Type B pancreatic cell (in vitro differentiated cells): ENCODE measurements around the gene PSMB7. TPM values are rescaled to one million over a fixed set of nuclear protein-coding genes. Genes with fewer than 3 reads are reported as not detected.

Source experiments
- DNase-seq: peaks from one replicate; pipeline ENCODE4 v3.0.0; 2021; ENCODE audit warnings: mixed read lengths; ENCODE audit not compliant: unreplicated experiment; ENCODE audit errors: extremely low spot score
- H3K27ac Mint-ChIP-seq: 2 replicates; pipeline ENCODE4 v1.8.0; 2021; ENCODE audit warnings: mild to moderate bottlenecking, mixed read lengths
- H3K27me3 Mint-ChIP-seq: 2 replicates; pipeline ENCODE4 v1.8.0; 2021; ENCODE audit warnings: mixed read lengths
- H3K36me3 Mint-ChIP-seq: 2 replicates; pipeline ENCODE4 v1.8.0; 2021; ENCODE audit warnings: mixed read lengths
- H3K4me1 Mint-ChIP-seq: one replicate; pipeline ENCODE4 v1.8.0; 2021; ENCODE audit warnings: mixed read lengths; ENCODE audit not compliant: unreplicated experiment
- H3K4me3 Mint-ChIP-seq: 2 replicates; pipeline ENCODE4 v1.8.0; 2021; ENCODE audit warnings: mild to moderate bottlenecking, mixed read lengths
- H3K9me3 Mint-ChIP-seq: 2 replicates; pipeline ENCODE4 v1.8.0; 2021; ENCODE audit warnings: mixed read lengths
- long read RNA-seq: library from polyadenylated mRNA; unstranded; transcript quantifications from one replicate; pipeline ENCODE4 v2.0.0, GENCODE V29; 2020
- total RNA-seq: library from RNA; stranded (reverse); gene quantifications from 2 replicates; pipeline ENCODE4 v1.2.1, GENCODE V29; 2021; ENCODE audit warnings: low replicate concordance
- TF ChIP-seq, protein P1 (sequence below): fragments of 200-600 bp; sonication (generic); conservative IDR thresholded peaks from 2 replicates; pipeline ENCODE4 v1.5.0; 2021; ENCODE audit warnings: antibody characterized with exemption, mild to moderate bottlenecking

The PSMB7 gene
- 148 and 168 TPM in 2 replicates for total RNA-seq
- long read RNA-seq, transcript PSMB7-201 (8 exons, 980 nt): major isoform, 265 of 287 reads
- long read RNA-seq, partial matches to known transcripts: 12 of 287 reads
- long read RNA-seq, other reads (novel, unspliced or antisense): 10 of 287 reads

DNA sequence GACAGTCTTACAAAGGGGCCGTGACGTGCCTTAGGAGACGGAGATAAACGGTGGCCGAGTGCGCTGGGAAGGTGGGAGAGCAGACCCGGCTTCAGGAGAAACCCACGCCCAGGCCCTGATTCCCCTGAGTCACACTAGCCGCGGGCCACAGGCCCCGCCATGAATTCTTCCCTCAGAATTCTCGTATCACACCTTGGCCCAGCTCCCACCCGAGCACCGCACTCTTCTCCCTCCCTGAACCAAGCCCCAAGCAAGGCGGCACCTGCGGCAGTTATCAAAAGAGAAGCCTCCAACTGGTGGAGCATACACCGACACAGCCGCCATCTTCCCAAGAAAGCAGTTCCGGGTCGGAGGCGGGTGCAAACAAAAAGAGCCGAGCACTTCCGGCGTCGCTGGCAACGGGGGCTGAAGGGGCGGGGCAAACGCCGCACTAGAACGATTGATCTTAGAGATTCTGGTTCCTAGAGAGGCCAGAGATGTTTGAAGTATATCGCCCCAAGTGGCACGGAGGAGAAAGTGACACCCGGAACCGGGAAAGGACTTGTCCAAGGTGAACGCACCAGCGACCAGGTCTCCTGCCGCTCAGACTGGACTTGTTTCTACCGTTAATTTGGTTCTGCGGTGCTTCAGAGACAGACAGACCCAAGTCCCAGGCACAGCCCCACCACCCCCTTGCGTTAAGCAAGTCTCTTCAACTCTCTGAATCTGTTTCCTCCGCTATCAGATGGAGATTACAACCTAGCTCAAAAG, at the start of gene PSMB7:
Gene PSMB7, minus strand, starts transcription at position 341 of the 750 bp plus-strand sequence. Its CDS starts 17 bp downstream, at position 324.
- peak; percentile 96 for DNase-seq
- Mint-ChIP-seq H3K36me3 (peaks cover 18% of the 10 kb centered on the region), H3K4me1 (peaks cover 12% of the 10 kb centered on the region), H3K4me3 (peak within 1 kb of the TSS; percentile 99), H3K27me3 (peaks cover 3% of the 10 kb centered on the region), H3K27ac (peak within 1 kb of the TSS; percentile 96), H3K9me3 (peaks cover 5% of the 10 kb centered on the region)
- TF ChIP-seq, protein P1, sequence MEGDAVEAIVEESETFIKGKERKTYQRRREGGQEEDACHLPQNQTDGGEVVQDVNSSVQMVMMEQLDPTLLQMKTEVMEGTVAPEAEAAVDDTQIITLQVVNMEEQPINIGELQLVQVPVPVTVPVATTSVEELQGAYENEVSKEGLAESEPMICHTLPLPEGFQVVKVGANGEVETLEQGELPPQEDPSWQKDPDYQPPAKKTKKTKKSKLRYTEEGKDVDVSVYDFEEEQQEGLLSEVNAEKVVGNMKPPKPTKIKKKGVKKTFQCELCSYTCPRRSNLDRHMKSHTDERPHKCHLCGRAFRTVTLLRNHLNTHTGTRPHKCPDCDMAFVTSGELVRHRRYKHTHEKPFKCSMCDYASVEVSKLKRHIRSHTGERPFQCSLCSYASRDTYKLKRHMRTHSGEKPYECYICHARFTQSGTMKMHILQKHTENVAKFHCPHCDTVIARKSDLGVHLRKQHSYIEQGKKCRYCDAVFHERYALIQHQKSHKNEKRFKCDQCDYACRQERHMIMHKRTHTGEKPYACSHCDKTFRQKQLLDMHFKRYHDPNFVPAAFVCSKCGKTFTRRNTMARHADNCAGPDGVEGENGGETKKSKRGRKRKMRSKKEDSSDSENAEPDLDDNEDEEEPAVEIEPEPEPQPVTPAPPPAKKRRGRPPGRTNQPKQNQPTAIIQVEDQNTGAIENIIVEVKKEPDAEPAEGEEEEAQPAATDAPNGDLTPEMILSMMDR: peak; percentile 93

DNA sequence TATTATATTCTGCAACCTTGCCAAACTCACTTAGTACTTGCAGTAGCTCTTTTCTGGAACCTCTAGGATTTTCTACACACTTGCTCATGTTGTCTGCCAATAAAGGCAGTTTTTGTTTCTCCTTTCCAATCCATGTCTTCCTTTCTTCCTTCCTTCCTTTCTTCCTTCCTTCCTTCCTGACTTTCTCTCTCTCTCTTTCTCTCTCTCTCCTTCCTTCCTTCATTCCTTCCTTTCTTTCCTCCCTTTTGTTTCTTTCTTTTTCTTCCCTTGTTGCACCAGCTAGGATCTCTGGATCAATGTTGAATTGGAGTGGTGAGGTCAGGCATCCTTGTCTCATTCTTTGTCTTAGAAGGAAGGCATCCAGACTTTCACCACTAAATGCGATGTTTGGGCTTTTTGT, 47.5 kb upstream of the PSMB7 start:
- TF ChIP-seq, protein P1: no peak
- Mint-ChIP-seq H3K4me1 (no peaks in the 10 kb centered on the region), H3K36me3 (no peaks in the 10 kb centered on the region), H3K27me3 (peaks cover 27% of the 10 kb centered on the region), H3K27ac (no peak overlapping the region), H3K9me3 (no peaks in the 10 kb centered on the region), H3K4me3 (no peak overlapping the region)
- no peak for DNase-seq

DNA sequence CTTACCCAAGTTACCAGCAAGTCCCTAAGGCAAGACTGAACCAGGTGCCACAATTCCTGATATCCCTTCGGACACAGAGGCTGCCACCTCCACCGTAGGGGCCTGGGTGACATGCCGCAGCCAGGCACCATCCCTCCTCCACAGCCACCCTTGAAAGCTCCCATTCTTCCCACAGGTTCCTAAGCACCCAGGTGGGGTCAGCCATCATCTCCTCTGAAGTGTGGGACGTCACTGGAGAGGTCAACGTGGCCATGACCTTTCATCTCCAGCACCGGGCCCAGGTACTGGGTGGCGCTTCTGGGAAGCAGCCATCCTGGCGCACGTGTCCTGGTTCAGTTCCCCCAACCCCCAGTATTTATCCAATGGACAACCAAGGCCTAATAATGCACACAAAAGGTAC, 43.2 kb upstream of the PSMB7 start:
- Mint-ChIP-seq H3K9me3 (no peaks in the 10 kb centered on the region), H3K27ac (no peak overlapping the region), H3K4me3 (no peak overlapping the region), H3K4me1 (peaks cover 4% of the 10 kb centered on the region), H3K27me3 (peaks cover 40% of the 10 kb centered on the region), H3K36me3 (no peaks in the 10 kb centered on the region)
- TF ChIP-seq, protein P1: no peak
- no peak for DNase-seq

DNA sequence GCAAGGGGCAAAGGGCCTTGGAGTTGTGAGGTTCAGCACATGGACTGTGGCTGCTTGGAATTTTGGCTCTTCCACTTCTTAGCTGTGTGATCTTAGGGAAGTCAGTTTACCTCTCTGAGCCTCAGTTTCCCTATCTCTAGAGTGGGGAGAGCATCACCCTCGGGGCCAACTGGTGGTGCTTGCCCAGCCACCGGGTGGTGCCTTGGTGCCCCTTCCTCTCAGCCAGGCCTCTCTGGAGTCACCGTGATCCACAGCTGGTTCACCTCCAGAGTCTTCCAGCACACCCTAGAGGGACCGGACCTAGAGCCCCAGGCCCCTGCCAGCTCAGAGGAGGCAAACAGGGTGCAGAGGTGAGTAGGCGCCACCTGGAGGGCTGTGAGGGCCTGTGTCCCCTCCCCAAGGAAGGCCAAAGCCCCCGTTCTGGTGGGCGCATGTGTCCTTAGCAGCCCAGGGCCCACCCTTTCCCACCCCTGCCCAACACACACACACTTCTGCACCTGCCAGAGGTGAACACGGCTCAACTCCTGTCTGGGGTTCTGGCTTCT, 42.7 kb upstream of the PSMB7 start:
- Mint-ChIP-seq H3K4me1 (peaks cover 4% of the 10 kb centered on the region), H3K36me3 (no peaks in the 10 kb centered on the region), H3K4me3 (no peak overlapping the region), H3K27ac (no peak overlapping the region), H3K27me3 (peaks cover 35% of the 10 kb centered on the region), H3K9me3 (no peaks in the 10 kb centered on the region)
- no peak for DNase-seq
- TF ChIP-seq, protein P1: no peak

DNA sequence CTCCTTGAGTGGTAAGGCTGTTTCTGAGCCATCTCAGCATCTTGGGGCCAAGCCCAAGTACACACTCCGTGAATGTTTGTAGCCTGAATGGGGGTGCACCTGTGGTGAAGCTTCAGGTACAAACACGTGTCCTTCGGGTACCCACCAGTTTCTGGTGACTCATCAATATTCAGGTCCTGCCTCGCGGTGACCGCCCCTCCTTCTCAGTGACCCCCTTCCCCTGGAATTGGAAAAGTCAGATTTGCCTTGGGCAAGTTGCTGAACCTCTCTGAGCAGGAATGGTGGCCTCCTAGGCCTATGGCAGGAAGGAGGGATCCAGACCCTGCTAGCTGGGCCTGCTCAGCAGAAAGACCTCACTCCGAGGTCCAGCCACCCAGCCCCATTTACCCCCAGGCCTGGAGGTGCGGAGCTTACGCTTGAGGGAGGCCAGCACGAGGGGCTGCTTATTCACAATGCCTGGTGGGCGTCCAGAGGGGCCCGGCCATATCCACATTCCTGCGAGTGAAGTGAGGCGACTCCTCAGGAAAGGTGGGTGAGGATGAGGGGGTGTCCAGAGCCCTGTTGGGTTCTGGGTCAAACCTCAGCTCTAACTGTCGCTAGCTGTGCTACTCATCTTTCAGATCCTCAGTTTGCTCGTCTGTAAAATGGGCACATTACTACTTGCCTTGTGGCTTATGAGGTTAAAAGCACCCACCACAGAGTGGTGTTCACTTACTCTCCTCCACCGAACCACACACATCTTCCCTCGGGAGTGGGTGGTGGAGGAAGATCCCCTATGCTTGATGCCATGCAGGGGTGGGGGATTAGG, 42.0 kb upstream of the PSMB7 start:
- DNase-seq: no peak
- H3K4me3 Mint-ChIP-seq: no peak overlapping the region
- TF ChIP-seq, protein P1: no peak
- H3K27me3 Mint-ChIP-seq: peaks cover 36% of the 10 kb centered on the region
- no peaks in the 10 kb centered on the region for H3K9me3 Mint-ChIP-seq
- no peaks in the 10 kb centered on the region for H3K36me3 Mint-ChIP-seq
- no peak overlapping the region for H3K27ac Mint-ChIP-seq
- peaks cover 4% of the 10 kb centered on the region for H3K4me1 Mint-ChIP-seq
